GM19239 (cell line): Measurements from ENCODE around the gene PIK3R4.

Experiments used
- DNase-seq: peaks from one replicate; pipeline ENCODE4 v3.0.0; 2011; ENCODE audit warnings: low spot score; ENCODE audit not compliant: insufficient read length
- FAIRE-seq: peaks from 2 replicates; lab custom pipeline; 2011; peaks lifted over from hg19 to GRCh38; lab: Jason Lieb, UNC

PIK3R4 gene

DNA sequence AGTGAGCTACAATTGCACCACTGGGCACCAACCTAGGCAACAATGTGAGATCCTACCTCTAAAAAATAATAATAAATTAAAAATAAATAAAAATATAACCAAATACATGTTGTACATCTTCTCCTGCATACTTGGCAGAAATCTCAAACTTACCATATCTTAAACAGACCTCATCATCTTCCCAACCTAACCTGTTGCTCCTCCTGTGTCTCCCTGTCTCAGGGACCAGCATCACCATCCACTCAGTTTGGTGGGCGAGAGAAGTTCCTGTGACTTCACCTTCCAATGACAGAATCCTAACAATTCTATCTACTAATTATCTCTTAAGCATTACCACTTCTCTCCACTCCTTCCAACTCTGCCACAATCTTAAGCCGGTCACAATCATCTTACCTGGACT, 3.3 kb downstream of the PIK3R4 start:
- FAIRE-seq (no peak), DNase-seq (no peak)

DNA sequence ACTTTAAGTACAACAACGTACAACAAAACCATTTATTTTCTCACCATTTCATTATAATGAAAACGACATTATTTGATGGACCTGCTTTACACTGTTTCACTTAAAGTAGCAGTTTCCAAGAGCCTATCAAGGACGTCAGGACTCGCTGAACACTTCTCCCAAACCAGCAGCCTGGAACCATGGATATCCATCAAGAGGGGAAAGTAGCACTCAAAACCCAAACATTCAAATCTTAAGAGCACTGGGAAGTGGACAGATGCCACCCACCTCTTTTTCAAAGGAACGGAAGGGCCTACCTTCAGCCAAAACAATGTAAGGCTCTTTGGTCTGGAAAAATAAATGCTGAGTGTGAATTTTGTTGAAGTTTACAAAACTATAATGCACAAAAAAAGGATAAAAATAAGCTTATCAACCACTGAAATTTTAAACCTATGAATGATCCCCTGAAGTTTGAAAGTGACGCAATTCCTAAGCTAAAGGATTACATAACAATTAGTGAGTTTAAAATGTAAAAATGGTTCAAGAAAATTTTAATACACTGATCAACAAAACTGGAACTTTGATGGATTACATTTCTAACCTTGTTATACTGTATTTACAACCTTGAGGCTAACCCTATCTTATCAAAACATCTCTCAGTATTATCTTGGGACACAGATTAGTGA, 4.6 kb downstream of the PIK3R4 start:
- DNase-seq (no peak), FAIRE-seq (no peak)

DNA sequence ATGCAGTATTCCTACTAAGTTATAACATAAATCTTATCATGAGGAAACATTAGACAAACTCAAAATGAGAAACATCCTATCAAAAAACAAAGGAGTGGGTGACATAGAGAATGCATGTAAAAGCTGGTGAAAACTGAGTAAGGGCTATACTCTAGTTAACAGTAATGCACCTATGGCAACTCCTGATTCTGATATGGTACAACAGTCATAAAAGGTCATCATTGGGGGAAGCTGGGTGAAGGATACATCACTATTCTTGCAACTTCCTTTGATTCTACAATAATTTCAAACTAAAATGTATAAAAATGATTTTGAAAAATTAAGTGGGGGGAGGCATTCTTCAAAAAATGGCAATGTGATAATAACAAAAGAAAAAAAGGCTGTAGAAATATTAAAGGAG, 6.8 kb downstream of the PIK3R4 start:
- DNase-seq (no peak), FAIRE-seq (no peak)

DNA sequence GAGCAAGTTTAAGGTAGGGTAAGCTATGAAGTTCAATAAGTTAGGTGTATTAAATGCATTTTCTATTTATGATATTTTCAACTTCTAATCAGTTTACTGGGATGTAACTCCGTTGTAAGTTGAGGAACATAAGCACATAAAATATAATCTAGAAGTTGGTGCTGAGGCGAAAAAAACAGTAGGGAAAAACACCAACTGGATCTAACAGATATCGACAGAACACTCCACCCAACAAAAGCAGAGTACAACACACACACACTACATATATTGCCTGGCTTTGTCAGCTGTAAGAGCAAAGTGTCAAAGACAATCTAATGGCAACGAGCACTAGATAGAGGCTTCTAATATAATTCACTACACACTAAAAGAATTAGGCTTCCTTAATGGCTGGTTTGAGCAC, 8.4 kb downstream of the PIK3R4 start:
- FAIRE-seq (peak; percentile 21), DNase-seq (no peak)

DNA sequence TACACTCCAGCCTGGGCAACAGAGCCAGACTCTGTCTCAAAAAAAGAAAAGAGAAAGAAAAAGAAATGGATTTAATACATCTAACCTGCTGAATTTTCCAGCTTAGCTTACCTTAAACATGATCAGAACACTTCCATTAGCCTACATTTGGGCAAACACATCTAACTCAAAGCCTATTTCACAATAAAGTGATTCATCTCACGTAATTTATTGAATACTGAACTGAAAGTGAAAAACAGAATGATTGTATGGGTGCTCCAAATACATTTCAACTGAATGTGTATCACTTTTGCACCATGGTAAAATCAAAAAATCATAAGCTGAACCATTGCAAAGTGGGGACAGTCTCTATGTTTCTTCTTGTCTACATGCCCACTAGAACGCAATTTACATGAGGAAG, 9.0 kb downstream of the PIK3R4 start:
- FAIRE-seq (no peak), DNase-seq (no peak)

DNA sequence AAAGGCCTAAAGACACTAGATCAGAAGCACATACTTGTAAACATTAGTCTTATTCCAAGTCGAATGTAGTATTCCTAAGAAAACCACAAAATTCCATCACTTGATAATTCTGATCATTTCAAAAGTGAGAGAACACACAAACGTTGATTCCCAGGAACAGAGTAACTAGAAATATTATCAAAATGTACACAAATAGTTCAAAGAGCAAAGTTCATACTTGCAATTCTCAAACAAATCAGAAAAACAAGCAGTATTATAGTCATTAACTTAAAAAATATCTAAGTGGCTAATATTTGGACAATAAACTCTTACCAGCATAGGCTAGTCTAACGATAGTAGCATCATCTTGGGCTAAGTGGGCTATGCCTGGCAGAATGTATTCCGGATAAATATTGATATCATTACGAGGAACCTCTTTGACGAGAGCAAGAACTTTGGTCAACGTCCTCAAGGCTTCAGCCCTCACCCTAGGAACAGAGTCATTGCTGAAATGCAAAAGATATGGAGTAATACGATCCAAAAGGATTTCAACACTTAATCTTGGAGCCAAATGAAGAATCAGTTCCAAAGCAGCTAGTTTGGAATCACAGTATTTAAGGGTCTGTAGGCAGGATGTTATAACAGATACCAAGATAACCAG, 13.3 kb downstream of the PIK3R4 start:
- no peak for FAIRE-seq
- DNase-seq: no peak

DNA sequence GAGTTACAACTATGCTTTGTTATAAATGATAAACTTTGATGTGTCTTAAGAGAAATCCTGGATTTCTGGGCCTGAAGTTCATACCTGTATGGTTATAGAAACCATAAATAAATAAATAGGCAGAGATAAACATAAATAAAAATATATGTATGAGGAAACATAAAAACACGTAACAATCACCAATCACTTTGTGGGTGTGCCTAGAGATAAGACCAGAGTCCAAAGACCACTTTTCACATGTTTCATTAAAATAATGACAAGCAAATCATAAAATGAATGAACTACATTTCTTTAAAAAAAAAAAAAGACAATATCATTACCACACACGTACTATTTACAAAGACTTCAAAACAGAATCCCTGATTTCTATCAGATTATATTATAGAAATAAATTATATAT, 14.1 kb downstream of the PIK3R4 start:
- FAIRE-seq (no peak), DNase-seq (no peak)

DNA sequence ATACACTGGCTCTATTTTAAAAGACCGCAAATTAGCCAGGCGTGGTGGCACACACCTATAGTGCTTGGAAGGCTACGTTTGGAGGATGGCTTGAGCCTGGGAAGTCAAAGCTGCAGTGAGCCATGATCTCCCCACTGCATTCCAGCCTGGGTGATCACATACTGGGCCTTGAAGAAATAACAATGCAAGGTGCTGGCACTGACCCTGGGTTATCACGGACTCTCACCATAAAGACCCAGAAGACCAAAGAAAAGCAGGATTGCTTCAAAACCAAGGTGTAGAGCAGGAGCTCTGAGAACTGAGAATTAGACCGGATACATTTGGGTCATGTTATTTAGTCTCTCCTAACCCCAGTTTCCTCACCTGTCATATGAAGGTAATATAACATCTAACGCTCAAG, 14.8 kb downstream of the PIK3R4 start:
- DNase-seq (no peak), FAIRE-seq (no peak)

DNA sequence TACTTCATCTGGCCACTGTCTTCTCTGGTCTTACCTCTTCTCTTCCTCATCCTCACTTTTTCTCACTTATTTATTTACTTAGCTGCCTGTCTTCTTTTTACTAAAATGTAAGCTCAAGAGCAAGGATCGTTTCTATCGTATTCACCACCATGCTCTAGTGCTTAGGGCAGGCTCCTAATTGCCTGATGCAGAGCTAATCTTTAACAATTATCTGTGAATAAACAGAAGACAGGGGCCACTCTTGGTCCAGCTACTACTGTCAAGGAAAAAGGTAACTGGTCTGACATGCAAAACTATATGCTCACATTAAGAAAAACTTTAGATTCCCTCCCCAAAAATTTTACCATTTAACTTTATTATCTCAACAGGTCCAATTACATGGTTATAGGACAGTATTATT, 17.5 kb downstream of the PIK3R4 start:
- FAIRE-seq (no peak), DNase-seq (no peak)

DNA sequence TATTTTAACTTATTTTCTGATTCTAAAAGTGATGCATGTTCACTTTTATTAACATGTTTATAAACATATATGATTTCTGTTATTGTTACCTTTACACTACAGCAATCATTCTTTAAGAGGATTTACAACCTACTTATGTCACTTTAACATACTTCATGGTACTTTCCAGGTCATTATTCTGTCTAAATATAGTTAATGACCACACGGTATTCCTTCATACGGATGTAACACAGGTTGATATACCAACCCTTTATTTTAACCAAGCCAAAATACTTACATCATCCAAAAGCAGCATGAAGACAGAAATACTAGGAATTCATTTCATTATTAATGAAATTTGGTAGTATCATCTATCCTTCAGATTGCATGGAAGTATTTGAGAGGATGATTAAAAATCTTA, 18.6 kb downstream of the PIK3R4 start:
- FAIRE-seq (peak; percentile 42), DNase-seq (no peak)

DNA sequence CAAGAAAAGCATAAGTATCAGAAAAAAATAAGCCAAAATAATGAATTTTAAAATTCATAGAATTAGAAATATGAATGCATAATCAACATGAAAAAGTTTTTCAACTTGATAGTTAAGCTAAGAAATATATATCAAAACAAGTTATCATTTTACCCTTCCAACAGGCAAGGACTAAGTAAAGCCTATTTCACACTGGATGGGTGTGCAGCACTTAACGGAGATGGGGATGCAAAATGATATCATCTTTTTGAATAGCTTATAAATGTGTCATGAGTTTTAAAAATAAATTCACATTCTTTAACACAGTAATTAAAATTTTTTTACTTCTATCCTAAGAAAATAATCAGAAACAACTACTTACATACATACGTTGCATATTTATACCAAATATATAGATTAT, 20.9 kb downstream of the PIK3R4 start:
- FAIRE-seq (no peak), DNase-seq (no peak)

DNA sequence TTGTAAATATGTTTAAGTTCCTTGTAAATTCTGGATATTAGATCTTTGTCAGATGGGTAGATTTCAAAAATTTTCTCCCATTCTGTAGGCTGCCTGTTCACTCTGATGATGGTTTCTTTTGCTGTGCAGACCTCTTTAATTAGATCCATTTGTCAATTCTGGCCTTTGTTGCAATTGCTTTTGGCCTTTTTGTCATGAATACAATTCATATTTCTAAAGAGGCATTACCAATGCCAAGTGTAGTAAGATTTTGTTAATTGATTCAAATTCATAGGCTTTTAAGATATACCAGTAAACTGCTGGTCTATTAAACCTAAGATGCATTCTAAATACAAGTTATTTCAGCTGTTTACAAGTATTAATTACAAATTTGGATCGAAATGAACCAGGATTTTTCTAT, 31.0 kb downstream of the PIK3R4 start:
- no peak for DNase-seq
- FAIRE-seq: no peak

DNA sequence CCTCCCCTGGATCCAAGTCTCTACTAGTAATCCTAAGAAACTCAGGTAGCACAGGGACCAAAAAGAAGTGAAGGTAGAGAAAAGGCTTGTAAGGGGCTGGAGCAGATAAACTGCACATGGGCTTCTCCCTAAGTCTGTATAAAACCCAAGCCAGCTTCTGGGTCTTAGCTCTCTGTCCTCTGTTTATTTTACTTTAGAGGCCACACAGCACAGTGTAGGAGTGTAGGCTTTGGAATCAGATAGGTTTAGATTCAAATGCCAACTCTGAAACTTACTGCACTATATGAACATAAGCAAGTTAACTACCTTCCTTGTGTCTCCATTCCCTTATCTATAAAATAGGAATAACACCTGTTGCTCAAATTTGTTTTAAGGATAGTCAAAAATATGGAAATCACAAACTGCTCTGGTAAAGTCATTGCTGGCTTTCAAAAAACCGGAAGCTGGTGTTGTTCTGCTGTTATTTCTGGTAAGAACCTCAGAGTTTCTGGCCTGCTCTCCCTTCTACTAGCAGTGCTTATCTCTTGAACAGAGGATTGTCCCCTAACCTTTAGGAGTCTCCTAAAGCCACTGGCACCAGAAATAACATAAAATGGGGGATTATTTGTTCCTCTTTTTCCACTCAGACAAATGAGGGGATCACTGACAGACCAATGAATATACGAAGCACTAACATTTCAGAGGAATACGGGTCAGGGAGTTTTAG, 33.8 kb downstream of the PIK3R4 start:
- no peak for DNase-seq
- FAIRE-seq: no peak

DNA sequence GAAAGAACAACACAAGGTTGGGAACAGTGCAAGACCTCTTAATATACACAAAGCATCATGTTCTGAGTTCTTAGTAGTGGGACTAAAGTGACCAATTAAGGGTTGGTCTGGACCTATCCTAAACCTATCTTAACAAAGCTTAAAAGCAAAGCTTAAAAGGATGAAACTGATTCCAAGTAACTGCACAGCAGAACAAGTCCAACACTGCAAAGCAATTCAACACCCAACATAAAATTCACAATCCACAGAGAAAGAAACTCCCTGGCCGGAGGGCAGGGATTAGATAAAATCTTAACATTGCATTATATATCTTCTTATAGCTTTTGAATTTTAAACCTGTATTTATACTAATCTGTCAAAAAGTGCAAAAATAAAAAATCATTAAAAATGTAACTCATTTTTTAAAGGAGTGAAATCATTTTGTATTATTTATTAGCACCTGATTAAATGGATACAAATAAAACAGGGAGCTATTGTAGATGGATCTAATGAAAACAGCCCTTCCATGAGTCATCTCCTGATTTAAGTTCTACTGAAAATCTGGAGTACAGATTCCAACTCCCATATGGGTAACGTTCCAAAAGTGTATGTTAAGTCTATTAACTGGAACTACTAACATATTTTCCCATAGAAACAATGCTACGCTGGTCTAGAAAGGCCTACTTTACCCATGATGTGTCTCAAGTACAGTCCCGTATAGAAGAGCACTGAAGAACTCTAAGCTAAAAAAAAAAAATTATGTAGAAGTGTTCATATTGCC, 34.9 kb downstream of the PIK3R4 start:
- DNase-seq (no peak), FAIRE-seq (no peak)

DNA sequence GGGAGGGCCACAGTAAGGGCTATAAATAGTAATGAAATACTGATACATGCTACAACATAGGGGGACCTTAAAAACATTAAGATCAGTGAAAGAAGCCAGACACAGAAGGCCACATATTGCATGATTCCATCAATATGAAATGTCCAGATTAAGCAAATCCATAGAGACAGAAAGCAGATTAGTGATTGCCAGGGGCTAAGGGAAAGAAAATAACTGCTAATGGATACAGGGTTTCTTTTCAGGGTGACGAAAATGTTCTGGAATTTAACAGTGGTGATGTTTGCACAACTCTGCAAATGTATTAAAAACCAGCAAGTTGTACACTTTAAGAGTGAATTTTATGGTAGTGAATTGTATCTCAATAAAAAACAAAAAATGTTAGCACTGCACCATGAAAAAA, 37.0 kb downstream of the PIK3R4 start:
- DNase-seq (no peak), FAIRE-seq (no peak)

DNA sequence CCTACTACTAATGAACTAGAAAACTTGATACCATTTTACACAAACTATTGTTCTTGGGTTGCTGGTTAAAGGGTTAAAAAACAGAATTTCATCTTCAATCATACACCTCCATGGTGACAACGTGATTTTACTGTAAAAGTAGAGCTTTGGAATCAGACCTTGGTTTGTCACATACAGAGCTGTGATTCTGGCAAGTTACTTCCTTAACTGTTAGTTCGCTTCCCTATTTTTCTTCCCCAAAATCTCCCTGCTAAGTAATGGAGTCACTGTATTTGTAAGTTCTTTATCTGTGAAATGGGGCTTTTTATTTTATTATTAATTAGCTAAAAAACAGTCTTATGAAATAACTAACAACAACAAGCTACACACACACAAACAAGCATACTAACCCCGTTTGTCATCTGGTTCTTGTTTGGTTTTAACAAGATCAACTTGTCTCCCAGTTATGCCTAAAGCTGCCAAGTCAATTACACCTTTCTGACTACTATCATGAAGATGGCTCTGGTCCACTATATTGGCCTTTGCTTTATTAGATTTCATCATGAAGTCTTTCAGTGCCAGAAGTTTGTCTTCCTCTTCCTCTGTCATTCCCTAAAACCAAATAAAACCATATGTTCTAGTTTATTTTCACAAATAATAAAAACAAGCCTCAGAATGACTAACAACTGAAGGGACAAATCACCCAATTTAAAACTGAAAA, 38.6 kb downstream of the PIK3R4 start:
- no peak for DNase-seq
- FAIRE-seq: no peak

DNA sequence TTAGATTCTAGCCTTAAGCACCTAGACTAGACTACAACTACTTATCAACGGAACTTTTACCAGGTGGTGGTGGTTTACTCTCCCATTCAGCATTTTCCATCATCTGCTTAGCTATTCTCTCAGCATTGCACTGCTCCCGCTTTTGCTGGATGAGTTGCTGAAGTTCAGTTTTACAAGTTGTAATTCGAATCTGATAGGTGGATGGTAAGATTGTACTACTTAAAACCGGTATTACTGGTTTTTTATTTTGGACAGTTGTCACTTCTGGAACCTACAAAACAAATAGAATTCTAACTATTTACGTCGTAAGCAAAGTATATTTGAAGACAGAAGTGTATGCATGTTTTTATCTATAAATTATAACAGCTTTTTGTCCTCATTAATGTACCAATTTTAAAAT, 41.1 kb downstream of the PIK3R4 start:
- DNase-seq (no peak), FAIRE-seq (no peak)

DNA sequence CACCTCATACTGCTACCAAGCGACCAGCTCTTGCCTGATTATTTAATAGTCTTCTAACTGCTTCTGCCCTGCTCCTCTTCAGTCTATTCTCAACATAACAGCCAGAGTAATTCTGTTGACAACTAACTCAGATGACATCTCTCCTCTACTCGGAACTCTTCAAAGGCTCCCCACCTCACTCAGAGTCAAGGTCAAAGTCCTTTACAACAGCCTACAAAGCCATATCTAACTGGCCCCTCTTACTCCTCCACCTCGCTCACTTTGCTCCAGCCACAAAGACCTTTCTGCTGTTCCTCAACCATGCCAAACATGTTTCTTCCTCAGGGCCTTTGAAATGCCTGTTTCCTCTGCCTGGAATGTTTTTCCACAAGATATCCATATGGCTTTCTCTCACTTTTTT, 43.6 kb downstream of the PIK3R4 start:
- no peak for DNase-seq
- FAIRE-seq: no peak

DNA sequence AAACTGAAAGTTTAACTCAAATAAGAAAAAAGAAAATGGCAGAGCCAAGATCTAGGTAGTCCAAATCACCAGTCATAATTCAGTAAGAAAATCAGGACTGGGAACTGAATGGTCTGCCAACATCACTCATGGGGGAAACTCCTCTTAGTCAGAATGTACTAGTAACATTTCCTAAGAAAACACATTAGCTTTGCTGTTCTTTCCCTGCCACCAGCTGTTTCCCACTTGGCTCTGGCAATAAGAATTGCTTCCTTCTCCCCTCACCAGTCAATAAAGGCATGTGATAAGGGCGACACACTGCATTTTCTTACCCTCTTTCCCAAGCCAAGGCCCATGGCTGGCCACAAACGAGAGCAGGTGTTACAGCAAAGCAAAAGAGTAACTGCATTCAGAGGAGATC, 46.1 kb downstream of the PIK3R4 start:
- no peak for FAIRE-seq

DNA sequence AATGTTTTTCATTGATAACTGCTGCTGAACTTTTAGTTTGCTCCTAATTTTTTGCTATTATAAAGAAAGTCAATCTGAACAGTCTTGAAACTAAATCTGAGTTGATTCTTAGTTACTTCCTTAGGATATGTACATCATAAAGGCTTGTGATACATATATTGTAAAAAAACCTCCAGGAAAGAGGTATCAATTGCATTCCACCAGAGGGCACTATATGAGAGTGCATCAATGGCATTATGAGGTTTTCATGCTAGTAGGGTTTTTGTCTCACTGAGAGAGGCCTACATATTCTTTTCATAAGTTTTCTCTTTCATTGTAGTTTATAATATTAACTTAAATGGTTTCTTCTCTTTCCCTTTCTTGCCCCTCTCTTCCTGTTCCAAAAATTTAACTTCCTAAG, 46.9 kb downstream of the PIK3R4 start:
- no peak for DNase-seq
- peak; percentile 79 for FAIRE-seq

More for the DNA sequence above, 46.1 kb downstream of the PIK3R4 start:
- DNase-seq: no peak
